ENCODE data around the gene EFNB3.

Gene EFNB3

GRCh38 chr17:7704601-7705268 lies at the start of gene EFNB3:
Gene EFNB3 (plus strand): TSS chr17:7705202. CDS start chr17:7705599, 397 bp downstream.
- peak; percentile 21 for DNase-seq

- DNase-seq, result no peak
Measured at GRCh38 chr17:7655541-7655840, 49.5 kb upstream of the EFNB3 start.

- no peak for DNase-seq
Measured at GRCh38 chr17:7656958-7657609, 47.9 kb upstream of the EFNB3 start.

GRCh38 chr17:7667656-7668406 lies 37.2 kb upstream of the EFNB3 start:
- no peak for DNase-seq

- DNase-seq, result no peak
Measured at GRCh38 chr17:7668482-7668881, 36.5 kb upstream of the EFNB3 start.

GRCh38 chr17:7673239-7673638 lies 31.8 kb upstream of the EFNB3 start:
- peak; percentile 45 for DNase-seq

- no peak for DNase-seq
Measured at GRCh38 chr17:7674934-7675333, 30.1 kb upstream of the EFNB3 start.

- DNase-seq, result no peak
Measured at GRCh38 chr17:7676533-7676932, 28.5 kb upstream of the EFNB3 start.

- DNase-seq, result no peak
Measured at GRCh38 chr17:7677388-7678067, 27.5 kb upstream of the EFNB3 start.

GRCh38 chr17:7684851-7685532 lies 20.0 kb upstream of the EFNB3 start:
- DNase-seq, result no peak

- DNase-seq, result peak; percentile 88
Measured at GRCh38 chr17:7685533-7686221, 19.3 kb upstream of the EFNB3 start.

- peak; percentile 76 for DNase-seq
Measured at GRCh38 chr17:7686222-7687071, 18.6 kb upstream of the EFNB3 start.

GRCh38 chr17:7687072-7687907 lies 17.7 kb upstream of the EFNB3 start, which contains the start of gene TP53:
Gene TP53 (minus strand): TSS chr17:7687490. CDS start chr17:7676594, 10,896 bp downstream.
- DNase-seq, result peak; percentile 84

GRCh38 chr17:7687908-7688807 lies 16.8 kb upstream of the EFNB3 start, which contains the start of gene WRAP53:
Gene WRAP53 (plus strand): TSS chr17:7688477. CDS start chr17:7688649, 172 bp downstream.
- peak; percentile 95 for DNase-seq

- DNase-seq, result no peak
Measured at GRCh38 chr17:7688808-7689316, 16.1 kb upstream of the EFNB3 start.

GRCh38 chr17:7695586-7695985 lies 9.4 kb upstream of the EFNB3 start:
- DNase-seq, result no peak

GRCh38 chr17:7697828-7698588 lies 7.0 kb upstream of the EFNB3 start:
- DNase-seq, result no peak

- no peak for DNase-seq
Measured at GRCh38 chr17:7700510-7700909, 4.5 kb upstream of the EFNB3 start.

Measured in stimulated activated CD4-positive, alpha-beta T cell treated with anti-CD3 and anti-CD28 coated beads, Interleukin-4, amount 100 ng/mL, for 1 hour (primary cell).